HepG2 (cell line): ENCODE measurements around the gene LRPAP1. TPM values are rescaled to one million over a fixed set of nuclear protein-coding genes. Genes with fewer than 3 reads are reported as not detected.

ENCODE experiments used
- ATAC-seq: fragments of 200-7000 bp; cut with Tn5 transposase; 3 replicates; pipeline ENCODE4 v1.9.1; 2020; ENCODE audit warnings: mild to moderate bottlenecking, moderate library complexity
- BruUV-seq: library from RNA; stranded (reverse); fragments of 400-500 nt; replicated peaks from 2 replicates; lab custom pipeline; 2021; lab: Mats Ljungman, UMichigan
- CTCF ChIA-PET: fragments of 300-600 bp; formaldehyde crosslinking; extraction: SDS; loops from one replicate; lab custom pipeline; 2021; ENCODE audit warnings: low total read pairs, inconsistent platforms, low intra/inter-chr PET ratio; lab: Yijun Ruan, JAX
- POLR2A ChIA-PET: fragments of 350-600 bp; sonication (Branson Sonifier 250); formaldehyde crosslinking; loops from one replicate; lab custom pipeline; 2020; ENCODE audit warnings: antibody characterized with exemption, inconsistent platforms; lab: Yijun Ruan, JAX
- DNase-seq: peaks from one replicate; pipeline ENCODE4 v3.0.0-alpha.2; 2015; ENCODE audit warnings: low spot score
- FAIRE-seq: peaks from 3 replicates; lab custom pipeline; 2011; peaks lifted over from hg19 to GRCh38; lab: Jason Lieb, UNC
- H2AFZ ChIP-seq: one replicate; pipeline ENCODE4 v1.6.1; 2011; ENCODE audit warnings: low read length, inconsistent platforms
- H3K27ac ChIP-seq: fragments of 300-600 bp; 3 replicates; pipeline ENCODE4 v1.8.0; 2011; ENCODE audit warnings: mixed run types, mild to moderate bottlenecking, mixed read lengths, low read length, inconsistent platforms; ENCODE audit not compliant: insufficient read depth; ENCODE audit errors: extremely low read length
- H3K27me3 ChIP-seq, 2 experiments: fragments of 200-600 bp in 1 of 2; 2 replicates in 1 of 2; 3 replicates in 1 of 2; pipeline versions ENCODE4 v1.6.0 to v1.8.0; 2011; ENCODE audit warnings: low read length in 2 of 2, mild to moderate bottlenecking in 2 of 2, moderate library complexity in 2 of 2, inconsistent platforms in 1 of 2; ENCODE audit not compliant: insufficient read depth in 2 of 2, control insufficient read depth in 1 of 2
- H3K36me3 ChIP-seq, 2 experiments: fragments of 200-600 bp in 1 of 2; replicated peaks in 1 of 2; 2 replicates in 1 of 2; 3 replicates in 1 of 2; pipeline versions ENCODE4 v1.5.1 to v1.8.0; 2011; ENCODE audit warnings: low read length in 2 of 2, inconsistent platforms in 1 of 2; ENCODE audit not compliant: insufficient read depth in 2 of 2, control insufficient read depth in 1 of 2
- H3K4me1 ChIP-seq: 2 replicates; pipeline ENCODE4 v1.5.1; 2012; ENCODE audit warnings: low read length, inconsistent platforms; ENCODE audit not compliant: insufficient read depth
- H3K4me2 ChIP-seq: 2 replicates; pipeline ENCODE4 v1.6.0; 2011; ENCODE audit warnings: low read depth, low read length, inconsistent platforms
- H3K4me3 ChIP-seq, 3 experiments: fragments of 200-600 bp in 1 of 3; sonication (generic), shearing (Covaris generic) in 1 of 3; replicated peaks in 1 of 3; 2 replicates each; pipeline ENCODE4 v1.5.1; 2011 to 2016; ENCODE audit warnings: low read length in 3 of 3, inconsistent platforms in 2 of 3, low read depth in 2 of 3, mild to moderate bottlenecking in 2 of 3, control low read depth in 1 of 3, mixed read lengths in 1 of 3; ENCODE audit not compliant: insufficient read depth in 1 of 3
- H3K79me2 ChIP-seq: one replicate; pipeline ENCODE4 v1.6.1; 2011; ENCODE audit warnings: low read length, inconsistent platforms; ENCODE audit not compliant: insufficient read depth
- H3K9ac ChIP-seq: 2 replicates; pipeline ENCODE4 v1.6.0; 2011; ENCODE audit warnings: mild to moderate bottlenecking, low read depth, low read length, inconsistent platforms; ENCODE audit not compliant: insufficient read depth
- H3K9me3 ChIP-seq: 2 replicates; pipeline ENCODE4 v1.5.1; 2012; ENCODE audit warnings: mild to moderate bottlenecking, low read length
- H4K20me1 ChIP-seq: 2 replicates; pipeline ENCODE4 v1.6.0; 2011; ENCODE audit warnings: inconsistent platforms, mild to moderate bottlenecking, low read length, moderate library complexity; ENCODE audit not compliant: insufficient read depth
- GATAD1 ChIP-seq: IDR thresholded peaks from 2 replicates; pipeline ENCODE4 v1.6.1; 2016; ENCODE audit warnings: missing genetic modification reagents, missing compliant biosample characterization
- HOXA9 ChIP-seq: sonication (generic); formaldehyde crosslinking; IDR thresholded peaks from 2 replicates; pipeline ENCODE4 v1.8.1; 2022; ENCODE audit warnings: missing genetic modification reagents, mild to moderate bottlenecking, moderate library complexity, borderline replicate concordance
- MNT ChIP-seq: fragments of 450-650 bp; IDR thresholded peaks from 2 replicates; pipeline ENCODE4 v1.6.1; 2016
- PLSCR1 ChIP-seq: sonication (generic); formaldehyde crosslinking; IDR thresholded peaks from 2 replicates; pipeline ENCODE4 v1.5.0; 2020; ENCODE audit warnings: missing genetic modification reagents, mild to moderate bottlenecking, borderline replicate concordance
- SRF ChIP-seq: IDR thresholded peaks from 2 replicates; pipeline ENCODE4 v1.6.1; 2011; ENCODE audit warnings: mild to moderate bottlenecking, low read depth, low read length, moderate library complexity
- ZBTB7A ChIP-seq: sonication (generic); formaldehyde crosslinking; IDR thresholded peaks from 2 replicates; pipeline ENCODE4 v1.8.0; 2022; ENCODE audit warnings: mild to moderate bottlenecking, missing genetic modification reagents
- ZFP41 ChIP-seq: sonication (generic); formaldehyde crosslinking; IDR thresholded peaks from 2 replicates; pipeline ENCODE4 v1.4.0; 2020; ENCODE audit warnings: mild to moderate bottlenecking, missing genetic modification reagents, borderline replicate concordance
- ZNF556 ChIP-seq: sonication (generic); formaldehyde crosslinking; IDR thresholded peaks from 2 replicates; pipeline ENCODE4 v1.4.0; 2020; ENCODE audit warnings: mild to moderate bottlenecking, missing genetic modification reagents, borderline replicate concordance
- ZNF570 ChIP-seq: sonication (generic); formaldehyde crosslinking; IDR thresholded peaks from 2 replicates; pipeline ENCODE4 v1.4.0; 2020; ENCODE audit warnings: mild to moderate bottlenecking, missing genetic modification reagents, borderline replicate concordance
- WGBS: methylation state at CpG from one replicate; pipeline ENCODE4 v1.1.6; 2017; ENCODE audit warnings: low lambda C conversion rate; 5-methylcytosine and 5-hydroxymethylcytosine counted together
- in situ Hi-C: cut with HindIII; loops from 2 replicates; pipeline ENCODE4 v1.10.0; 2017; ENCODE audit warnings: low pct_unique_long_range_greater_than_20kb; ENCODE audit not compliant: extremely low pct_ligation_motif_present
- intact Hi-C: fragments of 100-400 bp; cut with micrococcal nuclease; formaldehyde crosslinking; loops from one replicate; pipeline ENCODE4 v1.10.0; 2022; ENCODE audit not compliant: unreplicated experiment
- polyA plus RNA-seq, 8 experiments: library from polyadenylated mRNA; depleted of rRNA in 3 of 8; stranded (reverse) in 7 of 8; unstranded in 1 of 8; fragments of >200 nt; fragmentation: Illumina TruSeq in 4 of 8; extraction: Trizol in 4 of 8; gene quantifications; 2 replicates each; pipeline versions ENCODE4 v1.2.1 to v1.2.3, GENCODE V29; 2011 to 2016; ENCODE audit warnings: low read depth in 4 of 8, missing spikeins in 1 of 8, mixed read lengths in 1 of 8; ENCODE audit not compliant: insufficient read depth in 1 of 8
- total RNA-seq, 5 experiments: library from RNA; depleted of rRNA; stranded (reverse); fragments of >200 nt; fragmentation: Illumina TruSeq; extraction: Trizol; gene quantifications; 2 replicates each; pipeline ENCODE4 v1.2.3, GENCODE V29; 2016; ENCODE audit warnings: low read depth in 1 of 5

LRPAP1 gene
- total and polyA plus RNA-seq, 2 of the 13 experiments (the other 11 are each of a cell fraction or from before 2014, with no cell fraction given): 153 to 191 TPM

- TF ChIP-seq ZNF556 (CRISPR knock-in tag): no peak
- no peak for TF ChIP-seq ZNF570 (CRISPR knock-in tag)
- no peak for TF ChIP-seq ZBTB7A (CRISPR knock-in tag)
Measured at GRCh38 chr4:3520796-3521600, 11.2 kb downstream of the LRPAP1 start (continued).

- Histone ChIP-seq H3K27me3 (no peaks in the 10 kb centered on the region), H2AFZ (no peak overlapping the region), H3K9me3 (no peaks in the 10 kb centered on the region), H3K36me3 (peaks cover 48 to 80% of the 10 kb centered on the region in 2 experiments), H3K27ac (no peak overlapping the region), H3K4me1 (no peaks in the 10 kb centered on the region), H4K20me1 (no peaks in the 10 kb centered on the region), H3K4me3 (no peak overlapping the region), H3K9ac (no peak overlapping the region), H3K4me2 (no peak overlapping the region), H3K79me2 (no peaks in the 10 kb centered on the region)
- FAIRE-seq: no peak
- intact Hi-C loops: no loop called here
- in situ Hi-C loops: no loop called here
- TF ChIP-seq MNT (no peak), HOXA9 (CRISPR knock-in tag) (no peak), GATAD1 (no peak), PLSCR1 (no peak), SRF (no peak), ZFP41 (CRISPR knock-in tag) (no peak)
- no peak for DNase-seq
- ChIA-PET CTCF (no interaction called here), POLR2A (no interaction called here)
- 95% methylated on average over 10 of the region's 11 CpGs for WGBS
- ATAC-seq: no peak
- BruUV-seq: no TSS peak
Measured at GRCh38 chr4:3520276-3520675, 11.9 kb downstream of the LRPAP1 start.
